ENCODE data around the gene VAV1. TPM values are rescaled to one million over a fixed set of nuclear protein-coding genes. Genes with fewer than 3 reads are reported as not detected.

Gene VAV1
- total and polyA plus RNA-seq, 10 of the 15 experiments (the other 5 are each of a cell fraction or from before 2014, with no cell fraction given): 1.6 to 76.8 (median 40.7) TPM

DNA sequence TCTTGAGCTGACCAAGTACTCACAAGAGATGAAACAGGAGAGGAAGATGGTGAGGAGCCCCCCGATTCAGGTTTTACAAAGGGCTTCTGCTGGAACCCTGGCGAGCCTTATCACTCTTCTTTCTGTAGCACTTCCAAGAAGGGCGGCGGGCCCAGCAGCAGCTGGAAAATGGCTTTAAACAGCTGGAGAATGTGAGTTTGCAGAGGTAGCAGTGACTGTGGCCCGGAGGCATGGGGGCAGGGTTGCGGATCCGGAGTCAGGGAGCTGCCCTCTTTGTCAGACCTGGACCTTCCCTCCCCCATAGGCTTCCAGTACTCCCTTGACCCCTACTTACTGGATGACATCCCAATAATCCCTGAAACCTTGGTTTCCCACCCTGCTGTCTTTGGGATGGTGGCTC is 29.4 kb upstream of the VAV1 start:
- Histone ChIP-seq H3K4me3 (no peak overlapping the region), H3K9me3 (replicated peaks; ENCODE audit: control insufficient read depth, insufficient read depth, low read length) (no peaks in the 10 kb centered on the region), H3K79me2 (ENCODE audit: control insufficient read depth, insufficient read depth, low read length) (peaks cover 22% of the 10 kb centered on the region), H3K4me1 (ENCODE audit: control insufficient read depth, insufficient read depth, low read length) (peaks cover 17% of the 10 kb centered on the region), H4K20me1 (ENCODE audit: control insufficient read depth, insufficient read depth) (no peaks in the 10 kb centered on the region), H3K36me3 (ENCODE audit: control insufficient read depth in 2 of 2, insufficient read depth in 2 of 2, low read length in 1 of 2) (peaks cover 9 to 14% of the 10 kb centered on the region in 2 experiments; a peak in 3 of 4 replicates), H3K27me3 (replicated peaks in 1 of 2; ENCODE audit: control insufficient read depth in 2 of 2, insufficient read depth in 2 of 2, low read length in 1 of 2) (no peaks in the 10 kb centered on the region), H2AFZ (ENCODE audit: control insufficient read depth, low read depth, low read length) (no peak overlapping the region), H3K9ac (ENCODE audit: control insufficient read depth, insufficient read depth, low read length) (no peak overlapping the region), H3K4me2 (ENCODE audit: control insufficient read depth, insufficient read depth) (no peak overlapping the region), H3K27ac (ENCODE audit: control insufficient read depth, insufficient read depth) (no peak overlapping the region)
- ATAC-seq: no peak
- intact Hi-C loops (cut with micrococcal nuclease; ENCODE audit: unreplicated experiment): no loop called here
- no peak for DNase-seq (ENCODE audit: low read depth, low spot score)
- POLR2A ChIA-PET: interaction anchor here (0.6 to 0.8 kb wide), 3 partner anchors 119 to 468 kb away, joined by 3 to 5 read pairs (median 4); no protein-coding TSS in a partner anchor
- CTCF ChIA-PET: interaction anchor here (0.7 kb wide), 1 partner anchor 11 kb away, joined by 4 read pairs; no protein-coding TSS in a partner anchor
- WGBS (ENCODE audit: insufficient coverage, insufficient replicate concordance, low lambda C conversion rate, missing lambda C conversion rate): 97% methylated on average over 7 of the region's 7 CpGs
- TF ChIP-seq, protein P1, sequence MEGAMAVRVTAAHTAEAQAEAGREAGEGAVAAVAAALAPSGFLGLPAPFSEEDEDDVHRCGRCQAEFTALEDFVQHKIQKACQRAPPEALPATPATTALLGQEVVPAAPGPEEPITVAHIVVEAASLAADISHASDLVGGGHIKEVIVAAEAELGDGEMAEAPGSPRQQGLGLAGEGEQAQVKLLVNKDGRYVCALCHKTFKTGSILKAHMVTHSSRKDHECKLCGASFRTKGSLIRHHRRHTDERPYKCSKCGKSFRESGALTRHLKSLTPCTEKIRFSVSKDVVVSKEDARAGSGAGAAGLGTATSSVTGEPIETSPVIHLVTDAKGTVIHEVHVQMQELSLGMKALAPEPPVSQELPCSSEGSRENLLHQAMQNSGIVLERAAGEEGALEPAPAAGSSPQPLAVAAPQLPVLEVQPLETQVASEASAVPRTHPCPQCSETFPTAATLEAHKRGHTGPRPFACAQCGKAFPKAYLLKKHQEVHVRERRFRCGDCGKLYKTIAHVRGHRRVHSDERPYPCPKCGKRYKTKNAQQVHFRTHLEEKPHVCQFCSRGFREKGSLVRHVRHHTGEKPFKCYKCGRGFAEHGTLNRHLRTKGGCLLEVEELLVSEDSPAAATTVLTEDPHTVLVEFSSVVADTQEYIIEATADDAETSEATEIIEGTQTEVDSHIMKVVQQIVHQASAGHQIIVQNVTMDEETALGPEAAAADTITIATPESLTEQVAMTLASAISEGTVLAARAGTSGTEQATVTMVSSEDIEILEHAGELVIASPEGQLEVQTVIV (IDR thresholded peaks at IDR 0.05; ENCODE audit: borderline replicate concordance, partially characterized antibody): no peak
- TF ChIP-seq SRF (IDR thresholded peaks at IDR 0.05; ENCODE audit: low read depth in 2 of 2, low read length in 2 of 2): no peak
- no peak for TF ChIP-seq SMAD5 (IDR thresholded peaks at IDR 0.05; ENCODE audit: low read depth)
- no peak for FAIRE-seq
- SMC1A ChIA-PET (ENCODE audit: uncharacterized antibody, unreplicated experiment): no interaction called here
- RAD21 ChIA-PET (ENCODE audit: unreplicated experiment): interaction anchor here (1.6 kb wide), 1 partner anchor 29 kb away, joined by 4 read pairs; the partner anchor contains the start of gene VAV1
- in situ Hi-C loops (cut with MboI): no loop called here
- BruUV-seq (replicated peaks): no TSS peak

All from GM12878 (cell line).